HG02973 (cell line): ENCODE data around the gene PDE11A.
"Not testable (repeated sequence)": the region's sequence is repeated elsewhere in the genome, so short reads cannot be mapped to it uniquely, and the experiment has no call there.

Experiments used
- ATAC-seq: cut with Tn5 transposase; IDR thresholded peaks from one replicate; pipeline ENCODE4 v1.9.1; 2021; ENCODE audit warnings: moderate library complexity; ENCODE audit not compliant: unreplicated experiment

PDE11A gene

GRCh38 chr2:177886824-177887223 lies 185.8 kb downstream of the PDE11A start:
- no peak for ATAC-seq

DNA sequence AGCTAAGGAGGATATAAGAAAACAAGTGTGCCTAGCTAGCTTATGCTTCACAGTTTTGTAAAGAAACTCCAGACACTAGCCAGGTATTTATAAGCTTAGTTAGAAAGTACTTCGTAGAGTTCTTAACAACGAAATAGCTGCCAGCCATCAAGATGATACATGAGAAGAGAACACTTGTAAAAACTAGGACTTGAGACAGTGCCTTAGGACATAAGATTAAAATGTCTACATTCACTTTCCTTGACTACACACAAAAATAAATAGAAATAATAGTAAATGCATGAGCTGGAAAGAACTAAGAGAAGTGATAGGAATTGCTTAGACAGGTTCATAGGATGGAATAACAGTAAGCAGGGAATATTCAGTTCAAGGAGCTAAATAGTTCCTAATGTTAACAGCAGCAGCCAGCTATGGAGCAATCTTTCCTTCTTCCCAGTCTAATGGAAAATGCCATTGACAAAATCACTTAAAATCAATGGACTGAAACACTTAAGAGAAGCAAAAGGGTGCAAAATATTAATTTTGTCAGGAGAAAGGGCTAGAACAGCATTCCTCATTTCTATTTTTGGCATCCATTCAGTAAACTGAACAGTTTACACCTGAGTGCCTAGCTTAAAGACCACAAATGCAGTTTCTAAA lies 186.6 kb downstream of the PDE11A start:
- no peak for ATAC-seq

DNA sequence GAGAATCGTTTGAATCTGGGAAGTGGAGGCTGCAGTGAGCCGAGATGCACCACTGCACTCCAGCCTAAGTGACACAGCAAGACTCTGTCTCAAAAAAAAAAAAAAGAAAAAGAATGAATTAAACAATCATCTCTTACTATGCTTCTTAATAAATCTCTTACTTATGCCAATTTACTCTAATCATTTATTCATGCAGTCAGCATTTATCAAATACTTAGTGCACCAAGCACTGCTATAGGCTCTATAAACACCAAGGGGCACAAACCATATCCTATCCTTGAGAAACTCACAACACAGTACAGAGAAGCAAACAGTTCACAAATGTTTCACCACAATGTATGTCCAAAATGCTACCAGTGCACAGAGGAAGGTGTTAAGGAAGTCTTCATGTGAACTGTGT lies 189.4 kb downstream of the PDE11A start:
- no peak for ATAC-seq

- ATAC-seq = no peak
Measured at GRCh38 chr2:177882501-177882900, 190.1 kb downstream of the PDE11A start.

DNA sequence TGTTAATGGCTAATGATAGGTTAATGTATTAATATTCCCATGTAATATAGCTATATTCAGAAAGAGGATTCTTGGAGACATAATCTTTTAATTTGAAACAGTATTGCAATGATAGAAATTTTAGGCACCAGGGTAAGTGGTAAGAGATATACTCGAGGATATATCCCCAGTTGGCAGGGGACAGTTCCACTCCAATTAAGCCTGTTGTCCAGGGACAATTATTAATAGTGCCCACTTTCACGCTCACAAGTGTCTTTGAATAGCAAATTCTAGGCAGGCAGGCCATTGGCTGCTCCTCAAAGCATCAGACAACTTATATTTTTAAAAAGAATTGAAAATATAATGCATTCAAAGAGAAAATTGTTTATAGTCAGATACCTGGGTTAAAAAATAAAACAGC lies 190.7 kb downstream of the PDE11A start:
- no peak for ATAC-seq

DNA sequence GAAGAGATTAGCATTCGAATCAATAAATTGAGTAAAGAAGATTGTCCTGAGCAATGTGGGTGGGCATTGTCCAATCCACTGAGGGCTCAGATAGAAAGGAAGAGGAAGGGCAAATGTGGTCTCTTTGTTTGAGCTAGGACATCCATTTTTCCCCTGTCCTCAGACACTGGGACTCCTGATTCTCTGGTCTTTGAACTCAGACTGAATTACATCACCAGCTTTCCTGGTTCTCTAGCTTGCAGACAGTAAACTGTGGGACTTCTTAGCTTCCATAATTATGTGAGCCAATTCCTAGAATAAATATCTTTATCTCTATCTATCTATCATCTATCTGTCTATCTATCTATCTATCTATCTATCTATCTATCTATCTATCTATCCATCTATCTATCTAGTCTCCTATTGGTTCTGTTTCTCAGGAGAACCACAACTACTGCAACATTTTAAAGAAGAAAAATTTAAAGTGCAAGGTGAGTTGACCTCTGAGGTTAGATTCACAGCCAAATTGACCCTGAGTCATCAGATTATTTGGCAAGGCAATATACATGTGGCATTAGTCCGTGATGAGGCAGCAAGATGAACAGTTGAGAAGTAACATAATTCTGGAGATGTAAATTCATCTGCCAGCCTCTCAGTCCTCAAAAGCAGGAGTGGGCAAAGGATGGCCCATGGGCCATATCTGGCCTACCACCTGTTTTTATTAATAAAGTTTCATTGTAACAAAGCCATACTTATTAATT lies 191.4 kb downstream of the PDE11A start:
- ATAC-seq = no peak

DNA sequence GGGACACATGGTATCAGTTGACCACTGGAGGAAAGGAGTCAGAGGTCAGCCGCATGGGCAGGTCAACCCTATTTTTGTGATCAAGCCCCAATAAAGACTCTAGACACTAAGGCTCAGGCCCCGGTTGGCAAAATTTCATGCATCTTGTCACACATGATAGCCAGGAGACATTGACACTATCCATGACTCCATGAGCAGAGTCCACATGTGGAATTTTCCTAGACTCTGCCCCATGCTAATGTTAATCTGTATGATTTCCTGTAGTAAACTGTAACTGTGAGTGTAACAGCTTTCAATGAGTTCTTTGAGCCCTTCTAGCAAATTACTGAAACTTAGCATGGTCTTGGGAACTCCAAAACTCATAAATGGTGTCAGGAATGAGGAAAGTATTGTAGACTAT lies 192.3 kb downstream of the PDE11A start:
- ATAC-seq = no peak

DNA sequence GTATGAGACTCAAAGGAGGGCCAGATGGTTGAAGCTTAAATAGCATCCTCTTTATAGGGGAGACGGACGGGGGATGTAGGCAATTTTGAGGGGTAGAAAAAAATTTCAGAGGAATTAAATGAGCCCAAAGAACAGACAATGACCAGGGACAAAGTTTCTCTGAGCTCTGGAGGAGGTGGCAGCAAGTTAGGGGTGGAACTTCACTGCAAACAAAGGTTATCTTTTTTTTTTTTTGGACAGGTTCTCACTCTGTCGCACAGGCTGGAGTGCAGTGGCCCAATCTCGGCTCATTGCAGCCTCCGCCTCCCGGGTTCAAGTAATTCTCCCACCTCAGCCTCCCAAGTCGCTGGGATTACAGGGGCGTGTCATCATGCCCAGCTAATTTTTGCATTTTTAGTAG lies 195.6 kb downstream of the PDE11A start:
- ATAC-seq = no peak

DNA sequence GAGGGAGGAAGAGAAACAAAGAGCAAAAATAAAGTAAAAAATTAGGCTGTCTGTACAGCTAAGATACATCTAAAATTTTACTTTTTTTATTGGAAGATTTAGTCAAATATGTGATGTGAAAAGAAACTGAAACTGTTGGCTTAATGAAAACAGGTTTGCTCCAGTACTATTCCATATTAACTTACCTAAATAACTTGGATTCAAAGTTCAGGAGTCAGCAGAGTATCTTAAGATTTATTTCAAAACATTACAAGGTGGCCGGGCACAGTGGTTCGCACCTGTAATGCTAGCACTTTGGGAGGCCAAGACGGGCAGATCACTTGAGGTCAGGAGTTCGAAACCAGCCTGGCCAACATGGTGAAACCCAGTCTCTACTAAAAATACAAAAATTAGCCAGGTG lies 197.9 kb downstream of the PDE11A start:
- no peak for ATAC-seq

DNA sequence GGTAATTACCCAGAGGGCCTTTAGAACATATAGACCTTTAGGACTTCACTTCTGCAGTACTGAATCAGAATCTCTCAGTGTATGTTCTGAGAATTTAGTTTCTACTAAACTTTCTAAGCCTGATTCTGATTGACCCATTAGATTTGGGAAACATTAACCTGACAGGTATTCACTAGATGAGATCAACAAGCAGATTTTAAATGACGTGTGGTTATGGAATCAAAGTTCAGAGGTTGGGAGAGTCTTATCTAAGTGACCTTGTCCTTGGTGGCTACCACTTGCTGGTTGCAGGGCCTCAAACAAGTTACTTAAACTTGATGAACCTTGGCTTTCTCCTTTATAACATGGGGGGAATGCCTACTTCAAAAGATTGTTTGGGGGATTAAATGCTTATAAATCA lies 198.7 kb downstream of the PDE11A start:
- no peak for ATAC-seq

- no peak for ATAC-seq
Measured at GRCh38 chr2:177872286-177872685, 200.3 kb downstream of the PDE11A start.

GRCh38 chr2:177869912-177870311 lies 202.7 kb downstream of the PDE11A start:
- ATAC-seq = no peak

DNA sequence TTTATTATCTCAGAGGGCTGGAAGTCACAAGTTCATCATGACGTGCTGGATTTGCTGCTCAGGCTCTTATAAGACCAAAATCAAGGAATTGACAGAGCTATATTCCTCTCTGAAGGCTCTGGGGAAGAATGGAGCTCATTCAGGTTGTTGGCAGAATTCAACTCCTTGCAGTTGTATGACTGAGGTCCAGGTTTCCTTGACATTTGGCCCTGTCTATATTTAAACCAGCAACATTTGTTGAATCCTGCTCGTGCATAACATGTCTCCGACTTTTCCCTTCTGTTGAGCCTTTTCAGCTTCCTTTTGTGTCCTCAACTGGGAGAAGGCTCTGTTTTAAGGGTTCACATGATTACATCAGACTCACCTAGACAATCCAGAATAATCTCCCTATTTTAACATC lies 203.4 kb downstream of the PDE11A start:
- ATAC-seq = no peak

- ATAC-seq = no peak
Measured at GRCh38 chr2:177868806-177869205, 203.8 kb downstream of the PDE11A start.

- ATAC-seq = no peak
Measured at GRCh38 chr2:177857538-177857937, 215.0 kb downstream of the PDE11A start.

DNA sequence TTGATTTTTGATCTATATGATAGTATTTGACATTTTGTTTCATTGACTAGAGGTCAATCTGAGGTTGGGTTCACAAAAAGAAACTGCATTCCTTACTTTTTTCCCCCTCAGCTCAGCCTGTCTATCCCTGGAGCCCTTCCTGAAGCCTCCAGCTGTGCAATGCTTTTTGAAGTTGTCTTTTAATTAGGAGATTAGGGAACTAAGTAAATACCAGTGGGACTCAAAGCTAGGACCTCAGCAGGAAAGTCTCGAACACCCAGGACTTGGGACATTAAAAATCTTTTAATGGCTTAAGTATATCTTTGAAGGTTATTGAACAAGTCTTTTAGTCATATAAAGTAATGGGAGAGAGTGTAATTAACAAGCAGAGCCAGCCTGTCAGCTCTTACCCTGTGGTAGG lies 220.2 kb downstream of the PDE11A start:
- no peak for ATAC-seq

GRCh38 chr2:177843188-177843587 lies 229.4 kb downstream of the PDE11A start:
- ATAC-seq = no peak

DNA sequence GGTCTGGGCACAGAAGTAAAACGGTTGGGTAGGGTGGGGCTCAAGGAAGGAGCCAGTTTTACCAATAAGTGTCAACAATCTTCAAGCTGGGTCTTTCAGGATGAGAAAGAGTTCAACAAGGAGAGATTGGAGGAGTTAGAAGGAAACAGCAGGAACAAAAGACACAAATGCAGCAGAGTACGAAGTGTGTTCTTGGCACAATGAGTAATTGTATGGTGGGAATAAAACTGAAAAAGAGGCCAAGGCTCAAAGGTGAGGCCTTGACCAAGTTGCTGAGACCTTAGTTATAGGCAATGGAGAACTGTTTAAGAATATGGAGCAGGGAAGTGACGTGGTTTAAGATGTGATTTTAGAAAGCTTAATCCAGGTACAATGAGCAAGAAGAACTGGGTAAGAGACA lies 230.3 kb downstream of the PDE11A start:
- ATAC-seq = no peak

- not testable (repeated sequence) for ATAC-seq
Measured at GRCh38 chr2:177835418-177836204, 237.0 kb downstream of the PDE11A start.

- no peak for ATAC-seq
Measured at GRCh38 chr2:177832611-177833433, 239.8 kb downstream of the PDE11A start.

DNA sequence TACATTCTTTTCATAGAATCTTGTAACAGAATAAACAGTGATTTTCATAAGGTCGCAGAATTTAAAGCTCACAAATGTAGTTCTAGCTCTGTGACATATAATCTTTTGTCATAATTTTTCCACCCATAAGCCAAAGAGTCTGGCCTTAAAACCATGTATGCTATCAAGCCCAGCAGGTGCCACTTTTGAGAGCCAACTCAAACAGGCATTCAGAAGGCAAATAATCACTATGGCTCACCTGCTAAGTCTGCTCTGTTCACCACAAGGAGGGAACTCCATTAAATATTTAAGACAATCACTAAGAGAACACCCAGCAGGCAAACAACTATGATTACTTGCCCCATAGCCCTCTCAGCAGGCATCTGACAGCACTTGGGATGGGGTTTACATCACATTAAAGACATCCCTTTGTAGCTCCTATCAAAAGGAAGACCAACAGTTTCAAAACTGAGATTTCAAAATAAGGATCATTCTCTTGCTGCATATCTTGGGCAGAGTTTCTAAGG lies 241.6 kb downstream of the PDE11A start:
- no peak for ATAC-seq
